ENCODE data around the gene SAMSN1. TPM values are rescaled to one million over a fixed set of nuclear protein-coding genes. Genes with fewer than 3 reads are reported as not detected.

Gene SAMSN1
- total RNA-seq, 4 donors from 2014 or later, result 1.6 to 22.5 (median 2.9) TPM

GRCh38 chr21:14493731-14494130 is 52.4 kb downstream of the SAMSN1 start:
- WGBS, result 66% methylated on average over 2 of the region's 2 CpGs
- no peak overlapping the region for H3K27ac ChIP-seq (replicated peaks in 1 of 4)
- no peak for DNase-seq (ENCODE audit: extremely low spot score)
- no peak overlapping the region for H3K4me3 ChIP-seq
- H3K36me3 ChIP-seq, result no peaks in the 10 kb centered on the region
- H3K4me1 ChIP-seq, result no peaks in the 10 kb centered on the region
- H3K27me3 ChIP-seq, result no peaks in the 10 kb centered on the region
- intact Hi-C loops (cut with DNase I), result no loop called here
- TF ChIP-seq EP300 (IDR thresholded peaks at IDR 0.05), result no peak
- TF ChIP-seq CTCF (IDR thresholded peaks at IDR 0.05), result no peak
- H3K9me3 ChIP-seq, result no peaks in the 10 kb centered on the region

- no peak for TF ChIP-seq POLR2AphosphoS5 (IDR thresholded peaks at IDR 0.05)
- no peak for TF ChIP-seq EP300 (IDR thresholded peaks at IDR 0.05)
- TF ChIP-seq POLR2A (IDR thresholded peaks at IDR 0.05; ENCODE audit: low read depth), result no peak
- H3K4me3 ChIP-seq, result no peak overlapping the region
- no peaks in the 10 kb centered on the region for H3K4me1 ChIP-seq
- H3K27ac ChIP-seq (replicated peaks in 1 of 4), result no peak overlapping the region
- 79% methylated on average over 4 of the region's 4 CpGs for WGBS
- no peaks in the 10 kb centered on the region for H3K36me3 ChIP-seq
- no peak for DNase-seq (ENCODE audit: extremely low spot score)
- no peaks in the 10 kb centered on the region for H3K27me3 ChIP-seq
- intact Hi-C loops (cut with DNase I), result no loop called here
- H3K9me3 ChIP-seq, result no peaks in the 10 kb centered on the region
Measured at GRCh38 chr21:14492931-14493330, 53.2 kb downstream of the SAMSN1 start.

GRCh38 chr21:14491269-14491681 is 54.8 kb downstream of the SAMSN1 start:
- no peak for DNase-seq (ENCODE audit: extremely low spot score)
- TF ChIP-seq CTCF (IDR thresholded peaks at IDR 0.05), result no peak
- TF ChIP-seq EP300 (IDR thresholded peaks at IDR 0.05), result no peak
- TF ChIP-seq POLR2A (IDR thresholded peaks at IDR 0.05; ENCODE audit: low read depth), result no peak
- no peak for TF ChIP-seq POLR2AphosphoS5 (IDR thresholded peaks at IDR 0.05)
- Histone ChIP-seq H3K36me3 (no peaks in the 10 kb centered on the region), H3K4me3 (no peak overlapping the region), H3K4me1 (no peaks in the 10 kb centered on the region), H3K27me3 (no peaks in the 10 kb centered on the region), H3K27ac (replicated peaks in 1 of 4) (no peak overlapping the region), H3K9me3 (no peaks in the 10 kb centered on the region)
- intact Hi-C loops (cut with DNase I), result no loop called here
- WGBS, result 73% methylated on average over 1 of the region's 1 CpG

GRCh38 chr21:14488672-14489204 is 57.4 kb downstream of the SAMSN1 start:
- Histone ChIP-seq H3K27ac (replicated peaks in 1 of 4) (no peak overlapping the region), H3K4me3 (no peak overlapping the region), H3K4me1 (no peaks in the 10 kb centered on the region), H3K27me3 (no peaks in the 10 kb centered on the region), H3K9me3 (no peaks in the 10 kb centered on the region), H3K36me3 (no peaks in the 10 kb centered on the region)
- no peak for DNase-seq (ENCODE audit: extremely low spot score)
- intact Hi-C loops (cut with DNase I), result no loop called here
- TF ChIP-seq EP300 (IDR thresholded peaks at IDR 0.05) (no peak), CTCF (IDR thresholded peaks at IDR 0.05) (no peak), POLR2A (IDR thresholded peaks at IDR 0.05; ENCODE audit: low read depth) (no peak), POLR2AphosphoS5 (IDR thresholded peaks at IDR 0.05) (no peak)
- WGBS, result 87% methylated on average over 5 of the region's 5 CpGs

GRCh38 chr21:14487490-14488432 is 58.4 kb downstream of the SAMSN1 start:
- no peak for DNase-seq (ENCODE audit: extremely low spot score)
- no peaks in the 10 kb centered on the region for H3K9me3 ChIP-seq
- H3K36me3 ChIP-seq, result no peaks in the 10 kb centered on the region
- no peak overlapping the region for H3K4me3 ChIP-seq
- intact Hi-C loops (cut with DNase I), result no loop called here
- no peaks in the 10 kb centered on the region for H3K4me1 ChIP-seq
- H3K27me3 ChIP-seq, result no peaks in the 10 kb centered on the region
- no peak overlapping the region for H3K27ac ChIP-seq (replicated peaks in 1 of 4)
- TF ChIP-seq POLR2A (IDR thresholded peaks at IDR 0.05; ENCODE audit: low read depth) (no peak), POLR2AphosphoS5 (IDR thresholded peaks at IDR 0.05) (no peak), CTCF (IDR thresholded peaks at IDR 0.05) (no peak), EP300 (IDR thresholded peaks at IDR 0.05) (no peak)
